K562 (cell line): ENCODE results near the gene PGAP3. TPM values are rescaled to one million over a fixed set of nuclear protein-coding genes. Genes with fewer than 3 reads are reported as not detected.

Source experiments
- ATAC-seq: fragments of 200-7000 bp; cut with Tn5 transposase; 3 replicates; pipeline ENCODE4 v1.9.1; 2020; ENCODE audit warnings: moderate library complexity
- BruUV-seq: library from RNA; stranded (reverse); fragments of 400-500 nt; replicated peaks from 2 replicates; lab custom pipeline; 2021; lab: Mats Ljungman, UMichigan
- CTCF ChIA-PET: fragments of 300-600 bp; formaldehyde crosslinking; extraction: SDS; loops from one replicate; lab custom pipeline; 2021; ENCODE audit warnings: low intra/inter-chr PET ratio; lab: Yijun Ruan, JAX
- POLR2A ChIA-PET: fragments of 300-600, 350-650 bp; sonication (Branson Sonifier 250); formaldehyde crosslinking; extraction: SDS; loops from one replicate; lab custom pipeline; 2021; ENCODE audit warnings: antibody characterized with exemption, inconsistent platforms; lab: Yijun Ruan, JAX
- DNase-seq, 4 experiments: peaks; one replicate each; pipeline versions ENCODE4 v3.0.0 to v3.0.0-alpha.2; 2011 to 2018; ENCODE audit warnings: low spot score in 3 of 4, mixed read lengths in 3 of 4; ENCODE audit errors: extremely low read depth in 1 of 4
- FAIRE-seq: peaks from 2 replicates; lab custom pipeline; 2011; peaks lifted over from hg19 to GRCh38; lab: Jason Lieb, UNC
- H2AFZ ChIP-seq: 2 replicates; pipeline ENCODE4 v1.6.0; 2011; ENCODE audit warnings: low read depth, low read length, control low read depth, inconsistent platforms
- H3K27ac ChIP-seq: fragments of 200-600 bp; 3 replicates; pipeline ENCODE4 v1.8.0; 2011; ENCODE audit warnings: low read depth, mild to moderate bottlenecking, control low read depth, inconsistent platforms, low read length, moderate library complexity, mixed read lengths; ENCODE audit errors: extremely low read depth
- H3K27me3 ChIP-seq, 2 experiments: fragments of 300-600 bp in 1 of 2; 2 replicates in 1 of 2; 3 replicates in 1 of 2; pipeline versions ENCODE4 v1.6.0 to v1.8.0; 2011; ENCODE audit warnings: inconsistent platforms in 2 of 2, low read length in 2 of 2, mild to moderate bottlenecking in 1 of 2, mixed read lengths in 1 of 2, moderate library complexity in 1 of 2; ENCODE audit not compliant: control insufficient read depth in 2 of 2, insufficient read depth in 2 of 2
- H3K36me3 ChIP-seq: fragments of 300-600 bp; 3 replicates; pipeline ENCODE4 v1.8.0; 2011; ENCODE audit warnings: mild to moderate bottlenecking, low read length, inconsistent platforms; ENCODE audit not compliant: control insufficient read depth, insufficient read depth
- H3K4me1 ChIP-seq, 2 experiments: fragments of 200-600 bp in 1 of 2; replicated peaks in 1 of 2; 2 replicates in 1 of 2; 3 replicates in 1 of 2; pipeline versions ENCODE4 v1.5.1 to v1.8.0; 2011; ENCODE audit warnings: inconsistent platforms in 2 of 2, low read length in 2 of 2, mild to moderate bottlenecking in 1 of 2, mixed read lengths in 1 of 2, moderate library complexity in 1 of 2; ENCODE audit not compliant: control insufficient read depth in 2 of 2, insufficient read depth in 2 of 2
- H3K4me2 ChIP-seq: 2 replicates; pipeline ENCODE4 v1.6.1; 2011; ENCODE audit warnings: low read length, control low read depth, inconsistent platforms, mixed read lengths; ENCODE audit not compliant: insufficient read depth
- H3K4me3 ChIP-seq: fragments of 200-600 bp; sonication (generic), shearing (Covaris generic); 2 replicates; pipeline ENCODE4 v1.5.1; 2016; ENCODE audit warnings: control low read depth, inconsistent platforms
- H3K79me2 ChIP-seq: fragments of 200-600 bp; 3 replicates; pipeline ENCODE4 v1.8.0; 2011; ENCODE audit warnings: low read length, inconsistent platforms; ENCODE audit not compliant: control insufficient read depth, insufficient read depth
- H3K9ac ChIP-seq, 2 experiments: 2 replicates each; pipeline versions ENCODE4 v1.6.0 to v1.6.1; 2011; ENCODE audit warnings: low read depth in 2 of 2, low read length in 2 of 2, control low read depth in 1 of 2, inconsistent platforms in 1 of 2, mild to moderate bottlenecking in 1 of 2, mixed read lengths in 1 of 2; ENCODE audit not compliant: insufficient read depth in 1 of 2
- H3K9me1 ChIP-seq: one replicate; pipeline ENCODE4 v1.6.0; 2011; ENCODE audit warnings: inconsistent platforms, mild to moderate bottlenecking, low read length, moderate library complexity; ENCODE audit not compliant: control insufficient read depth, insufficient read depth
- H3K9me3 ChIP-seq: replicated peaks from 2 replicates; pipeline ENCODE4 v1.5.1; 2011; ENCODE audit warnings: low read depth, low read length, inconsistent platforms; ENCODE audit not compliant: control insufficient read depth, insufficient read depth
- H4K20me1 ChIP-seq: replicated peaks from 2 replicates; pipeline ENCODE4 v1.6.1; 2011; ENCODE audit warnings: low read length, inconsistent platforms, mixed read lengths; ENCODE audit not compliant: control insufficient read depth, insufficient read depth
- BCL6 ChIP-seq: fragments of 250-450 bp; sonication (Bioruptor Pico); IDR thresholded peaks from 2 replicates; pipeline ENCODE4 v1.4.0; 2020
- NEUROD1 ChIP-seq: fragments of 150-350 bp; IDR thresholded peaks from 2 replicates; pipeline ENCODE4 v1.6.1; 2014; ENCODE audit warnings: borderline replicate concordance, low read length, low read depth; ENCODE audit not compliant: partially characterized antibody
- NUFIP1 ChIP-seq: fragments of 450-650 bp; IDR thresholded peaks from 2 replicates; pipeline ENCODE4 v1.6.1; 2018; ENCODE audit not compliant: partially characterized antibody
- PCBP1 ChIP-seq: fragments of 200-400 bp; formaldehyde crosslinking; IDR thresholded peaks from 2 replicates; pipeline ENCODE4 v1.6.1; 2018; ENCODE audit warnings: mild to moderate bottlenecking, low read depth, low read length; ENCODE audit not compliant: poor library complexity, severe bottlenecking
- TGIF2 ChIP-seq: sonication (generic); formaldehyde crosslinking; IDR thresholded peaks from 2 replicates; pipeline ENCODE4 v1.8.1; 2022; ENCODE audit warnings: mild to moderate bottlenecking, missing genetic modification reagents, moderate library complexity
- ZKSCAN1 ChIP-seq: fragments of 150-350 bp; IDR thresholded peaks from 2 replicates; pipeline ENCODE4 v1.6.1; 2016; ENCODE audit warnings: low read depth, low read length
- ZNF263 ChIP-seq: sonication (generic); formaldehyde crosslinking; IDR thresholded peaks from 2 replicates; pipeline ENCODE4 v1.8.0; 2022; ENCODE audit warnings: mild to moderate bottlenecking, missing genetic modification reagents, borderline replicate concordance
- ZNF324 ChIP-seq: fragments of 250-450 bp; sonication (Bioruptor Pico); IDR thresholded peaks from 2 replicates; pipeline ENCODE4 v1.4.0; 2020; ENCODE audit warnings: mild to moderate bottlenecking
- WGBS: fragments of 100-300 bp; shearing (Covaris generic); methylation state at CpG from one replicate; pipeline ENCODE4 v1.1.6; 2016; ENCODE audit warnings: low coverage, mixed read lengths; ENCODE audit not compliant: insufficient coverage; ENCODE audit errors: missing lambda C conversion rate; 5-methylcytosine and 5-hydroxymethylcytosine counted together
- in situ Hi-C: fragments of 300-500 bp; cut with MboI; formaldehyde crosslinking; loops from 4 replicates; pipeline ENCODE4 v1.15.0; 2018; ENCODE audit warnings: inconsistent platforms, mixed read lengths
- intact Hi-C: fragments of 100-400 bp; cut with micrococcal nuclease; formaldehyde crosslinking; loops from 2 replicates; pipeline ENCODE4 v1.14.2; 2022
- polyA plus RNA-seq, 8 experiments: library from polyadenylated mRNA; depleted of rRNA in 4 of 8; stranded (reverse) in 5 of 8; unstranded in 3 of 8; fragments of >200 nt; fragmentation: Nextera tagmentation in 2 of 8; fragmentation: Illumina TruSeq in 1 of 8; extraction: Ambion mirVana in 2 of 8; extraction: Trizol in 1 of 8; gene quantifications; 2 replicates each; pipeline versions ENCODE4 v1.2.1 to v1.2.3, GENCODE V29; 2011 to 2014; ENCODE audit warnings: inconsistent platforms in 1 of 8, missing spikeins in 1 of 8
- total RNA-seq, 7 experiments: library from RNA; depleted of rRNA in 6 of 7; stranded (reverse); fragments of >200 nt in 6 of 7; fragmentation: Illumina TruSeq in 2 of 7; extraction: Trizol in 2 of 7; gene quantifications; 2 replicates each; pipeline versions ENCODE4 v1.2.1 to v1.2.3, GENCODE V29; 2011 to 2021; ENCODE audit warnings: low replicate concordance in 1 of 7
- TF ChIP-seq, protein P1 (sequence below): sonication (generic); formaldehyde crosslinking; IDR thresholded peaks from 2 replicates; pipeline ENCODE4 v1.8.0; 2022; ENCODE audit warnings: mild to moderate bottlenecking, low read depth, missing genetic modification reagents
- TF ChIP-seq, protein P2 (sequence below): fragments of 200-800 bp; sonication (Bioruptor generic); IDR thresholded peaks from 2 replicates; pipeline ENCODE4 v1.6.1; 2017; ENCODE audit warnings: missing genetic modification characterization, missing compliant biosample characterization

PGAP3 gene
- total and polyA plus RNA-seq, 9 of the 15 experiments (the other 6 are each of a cell fraction or from before 2014, with no cell fraction given): 0.38 to 9.4 (median 4.5) TPM

DNA sequence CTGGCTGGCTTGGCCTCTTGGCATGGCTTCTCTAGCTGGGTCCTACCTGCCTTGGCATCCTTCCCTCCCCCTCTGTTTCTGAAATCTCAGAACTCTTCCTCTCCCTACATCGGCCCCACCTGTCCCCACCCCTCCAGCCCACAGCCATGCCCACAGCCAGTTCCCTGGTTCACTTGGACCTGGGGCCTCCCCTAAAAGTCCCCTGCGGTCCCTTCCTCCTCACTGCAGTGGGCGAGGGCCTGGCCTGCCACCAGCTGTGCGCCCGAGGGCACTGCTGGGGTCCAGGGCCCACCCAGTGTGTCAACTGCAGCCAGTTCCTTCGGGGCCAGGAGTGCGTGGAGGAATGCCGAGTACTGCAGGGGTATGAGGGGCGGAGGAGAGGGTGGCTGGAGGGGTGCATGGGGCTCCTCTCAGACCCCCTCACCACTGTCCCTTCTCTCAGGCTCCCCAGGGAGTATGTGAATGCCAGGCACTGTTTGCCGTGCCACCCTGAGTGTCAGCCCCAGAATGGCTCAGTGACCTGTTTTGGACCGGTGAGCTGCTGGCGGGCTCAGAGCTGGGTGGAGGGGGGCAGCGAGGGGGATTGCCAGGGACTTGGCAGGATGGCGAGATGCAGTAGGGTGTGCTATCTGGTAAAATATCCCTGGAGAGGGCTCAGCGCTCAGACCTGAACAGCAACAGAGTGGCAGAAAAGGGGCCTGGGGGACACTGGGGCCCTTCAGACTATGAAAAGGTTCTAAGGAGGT, 28.4 kb upstream of the PGAP3 start (continued):
- TF ChIP-seq ZKSCAN1 (no peak), TGIF2 (CRISPR knock-in tag) (no peak), BCL6 (CRISPR knock-in tag) (no peak), PCBP1 (no peak), NEUROD1 (no peak)

DNA sequence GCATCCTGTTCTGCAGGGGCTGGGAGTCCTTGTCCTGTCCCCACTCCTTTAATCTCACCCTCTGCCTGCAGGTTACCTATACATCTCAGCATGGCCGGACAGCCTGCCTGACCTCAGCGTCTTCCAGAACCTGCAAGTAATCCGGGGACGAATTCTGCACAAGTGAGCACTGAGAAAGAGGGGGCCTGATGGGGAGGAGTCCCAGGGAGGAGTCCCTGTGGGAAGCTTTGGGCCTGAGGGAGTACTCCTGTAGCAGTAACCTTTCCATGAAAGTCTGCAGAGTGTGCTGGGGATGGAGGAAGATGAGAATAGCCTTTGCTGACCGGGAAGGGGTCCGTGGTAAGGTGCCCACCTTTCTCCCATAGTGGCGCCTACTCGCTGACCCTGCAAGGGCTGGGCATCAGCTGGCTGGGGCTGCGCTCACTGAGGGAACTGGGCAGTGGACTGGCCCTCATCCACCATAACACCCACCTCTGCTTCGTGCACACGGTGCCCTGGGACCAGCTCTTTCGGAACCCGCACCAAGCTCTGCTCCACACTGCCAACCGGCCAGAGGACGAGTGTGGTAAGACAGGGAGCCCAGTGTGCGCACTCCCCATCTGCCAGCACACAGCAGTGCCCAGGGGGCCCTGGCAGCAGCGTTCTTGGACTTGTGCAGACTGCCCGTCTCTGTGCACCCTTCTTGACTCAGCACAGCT, 27.7 kb upstream of the PGAP3 start:
- no peaks in the 10 kb centered on the region for H4K20me1 ChIP-seq
- no peaks in the 10 kb centered on the region for H3K27me3 ChIP-seq
- H3K4me2 ChIP-seq: no peak overlapping the region
- in situ Hi-C loops: no loop called here
- H3K79me2 ChIP-seq: no peaks in the 10 kb centered on the region
- TF ChIP-seq, protein P1, sequence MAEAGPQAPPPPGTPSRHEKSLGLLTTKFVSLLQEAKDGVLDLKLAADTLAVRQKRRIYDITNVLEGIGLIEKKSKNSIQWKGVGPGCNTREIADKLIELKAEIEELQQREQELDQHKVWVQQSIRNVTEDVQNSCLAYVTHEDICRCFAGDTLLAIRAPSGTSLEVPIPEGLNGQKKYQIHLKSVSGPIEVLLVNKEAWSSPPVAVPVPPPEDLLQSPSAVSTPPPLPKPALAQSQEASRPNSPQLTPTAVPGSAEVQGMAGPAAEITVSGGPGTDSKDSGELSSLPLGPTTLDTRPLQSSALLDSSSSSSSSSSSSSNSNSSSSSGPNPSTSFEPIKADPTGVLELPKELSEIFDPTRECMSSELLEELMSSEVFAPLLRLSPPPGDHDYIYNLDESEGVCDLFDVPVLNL (CRISPR knock-in tag): no peak
- TF ChIP-seq NUFIP1: no peak
- TF ChIP-seq ZNF263 (CRISPR knock-in tag): peak; percentile 56
- TF ChIP-seq, protein P2, sequence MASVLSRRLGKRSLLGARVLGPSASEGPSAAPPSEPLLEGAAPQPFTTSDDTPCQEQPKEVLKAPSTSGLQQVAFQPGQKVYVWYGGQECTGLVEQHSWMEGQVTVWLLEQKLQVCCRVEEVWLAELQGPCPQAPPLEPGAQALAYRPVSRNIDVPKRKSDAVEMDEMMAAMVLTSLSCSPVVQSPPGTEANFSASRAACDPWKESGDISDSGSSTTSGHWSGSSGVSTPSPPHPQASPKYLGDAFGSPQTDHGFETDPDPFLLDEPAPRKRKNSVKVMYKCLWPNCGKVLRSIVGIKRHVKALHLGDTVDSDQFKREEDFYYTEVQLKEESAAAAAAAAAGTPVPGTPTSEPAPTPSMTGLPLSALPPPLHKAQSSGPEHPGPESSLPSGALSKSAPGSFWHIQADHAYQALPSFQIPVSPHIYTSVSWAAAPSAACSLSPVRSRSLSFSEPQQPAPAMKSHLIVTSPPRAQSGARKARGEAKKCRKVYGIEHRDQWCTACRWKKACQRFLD (CRISPR knock-in tag): no peak
- no peak for TF ChIP-seq ZNF324 (CRISPR knock-in tag)
- FAIRE-seq (no peak), ATAC-seq (no peak), DNase-seq (no peak)
- H3K9me3 ChIP-seq: no peaks in the 10 kb centered on the region
- 40% methylated on average over 17 of the region's 18 CpGs for WGBS
- no peak overlapping the region for H3K4me3 ChIP-seq
- no peaks in the 10 kb centered on the region for H3K36me3 ChIP-seq
- no peak overlapping the region for H2AFZ ChIP-seq
- ChIA-PET CTCF (no interaction called here), POLR2A (interaction anchor here (1.0 kb wide), 1 partner anchor 27 kb away, joined by 3 read pairs; the partner anchor contains the start of gene PGAP3)
- no TSS peak for BruUV-seq
- intact Hi-C loops: no loop called here
- no peak overlapping the region for H3K27ac ChIP-seq
- peak overlapping the region in 1 of 2 experiments; percentile 47; a peak in 2 of 4 replicates for H3K9ac ChIP-seq
- no peaks in the 10 kb centered on the region for H3K9me1 ChIP-seq
- H3K4me1 ChIP-seq: peaks cover 0 to 13% of the 10 kb centered on the region in 2 experiments; a peak in 2 of 5 replicates
